ENCODE measurements around the gene TPRG1.

TPRG1 gene

DNA sequence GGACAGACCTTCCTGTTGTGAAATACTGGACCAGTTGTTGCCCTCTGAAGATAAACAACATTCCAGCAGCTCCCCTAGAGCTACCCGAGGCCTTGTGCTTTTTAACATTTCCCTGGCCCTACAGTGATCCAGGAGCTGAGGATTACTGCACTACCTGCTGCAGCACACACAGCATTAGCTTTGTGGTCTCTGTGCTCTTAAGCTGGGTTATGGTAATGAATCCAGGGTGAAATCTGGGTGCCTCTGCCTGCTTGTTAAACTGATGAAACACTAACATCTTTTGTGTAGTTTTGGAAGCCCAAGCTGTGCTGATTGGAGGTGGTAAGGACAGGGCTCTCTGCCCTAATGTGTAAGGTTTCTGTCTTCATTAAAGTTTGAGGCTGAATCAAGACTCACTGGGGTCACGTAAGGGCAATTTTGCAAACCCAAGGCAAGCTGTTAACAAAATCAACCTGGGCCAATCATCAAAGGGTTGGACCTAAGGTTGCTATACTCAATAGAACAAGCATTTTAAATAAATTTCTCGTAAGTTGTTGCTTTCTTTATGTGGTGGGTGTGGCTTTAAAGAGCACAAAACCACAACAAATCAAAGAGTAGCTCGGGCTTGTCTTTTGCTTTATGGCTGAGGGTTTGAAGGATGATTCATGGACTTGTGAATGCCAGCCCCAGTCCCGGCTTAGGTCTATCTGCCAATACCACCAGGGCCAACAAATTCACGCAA lies 183.9 kb downstream of the TPRG1 start:
- ATAC-seq: peak; percentile 89
- DNase-seq: peak; percentile 34

DNA sequence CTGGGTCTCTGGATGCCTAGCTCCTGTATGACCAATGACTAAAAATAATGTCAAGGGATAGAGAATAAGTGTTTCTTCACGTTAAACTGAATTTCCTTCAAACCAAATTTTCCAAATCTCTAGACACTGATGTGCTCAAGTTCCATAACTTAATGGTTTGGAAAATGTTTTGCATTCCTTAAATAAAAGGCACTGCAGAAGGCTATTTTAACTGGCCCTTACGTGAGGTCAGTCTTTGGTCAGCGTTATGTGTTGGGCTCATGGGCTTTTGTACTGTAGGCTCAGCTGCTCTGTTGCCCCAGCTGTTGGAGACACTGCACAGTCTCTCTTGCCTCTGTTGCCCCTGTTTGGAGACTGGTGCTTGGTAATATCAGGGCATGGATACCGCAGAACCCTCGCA lies 188.5 kb downstream of the TPRG1 start:
- DNase-seq: no peak
- ATAC-seq: no peak

DNA sequence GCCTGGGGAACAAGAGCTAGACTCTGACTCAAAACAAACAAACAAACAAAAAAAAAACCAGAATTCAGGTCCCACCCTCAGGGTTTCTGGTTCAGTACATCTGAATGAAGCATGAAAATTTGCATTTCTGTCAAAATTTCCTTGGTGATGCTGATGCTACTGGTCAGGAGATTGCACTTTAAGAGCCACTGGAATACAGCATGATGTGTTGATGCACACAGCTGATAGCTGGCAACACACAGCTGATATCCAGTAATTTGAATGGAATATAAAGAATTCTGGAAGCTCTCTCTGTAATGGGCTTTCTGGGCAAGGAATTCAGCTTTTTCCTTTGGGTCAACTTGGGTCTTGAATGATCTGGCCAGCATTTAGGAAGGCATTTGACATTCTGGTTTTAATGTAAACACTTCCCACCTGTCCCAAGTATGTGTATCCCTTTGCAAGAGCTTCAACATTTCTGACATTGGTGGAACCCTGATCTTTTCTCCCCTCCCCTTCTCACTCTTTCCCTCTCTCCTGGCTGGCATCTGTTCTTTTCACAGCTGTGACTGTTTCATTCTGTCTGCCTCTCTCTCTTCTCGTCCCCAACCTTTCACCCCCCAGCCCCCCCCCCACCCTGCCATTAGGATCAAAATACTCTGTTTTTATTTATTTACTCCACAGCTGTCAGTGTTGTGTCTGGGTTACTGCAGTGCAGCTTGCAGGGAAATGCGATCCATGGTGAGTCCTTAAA lies 189.5 kb downstream of the TPRG1 start:
- no peak for ATAC-seq

GRCh38 chr3:189363590-189364255 lies 192.0 kb downstream of the TPRG1 start:
- DNase-seq (no peak), ATAC-seq (no peak)

More for the DNA sequence above, 189.5 kb downstream of the TPRG1 start:
- no peak for DNase-seq

GRCh38 chr3:189365609-189366564 lies 194.1 kb downstream of the TPRG1 start:
- no peak for ATAC-seq
- no peak for DNase-seq

- no peak for DNase-seq
- no peak for ATAC-seq
Observed at GRCh38 chr3:189368384-189368783, 196.6 kb downstream of the TPRG1 start.

DNA sequence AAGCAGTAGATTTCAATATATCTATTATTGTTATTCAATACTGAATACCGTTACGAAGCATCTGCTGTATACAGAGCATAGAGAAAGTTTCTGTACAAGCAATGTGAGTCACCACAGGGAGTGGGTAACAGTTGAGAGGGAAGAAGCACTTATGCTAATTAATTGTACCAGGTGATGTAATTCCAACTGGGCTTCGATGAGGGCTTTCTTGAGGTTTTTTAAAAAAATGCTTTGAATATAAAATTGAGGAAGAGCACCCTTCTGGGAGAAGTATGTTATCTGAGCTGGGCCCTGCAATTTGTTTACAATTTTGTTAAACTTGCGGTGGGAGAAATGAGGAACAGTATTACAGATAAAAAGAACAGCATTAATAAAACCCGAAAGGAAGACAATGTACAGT lies 197.9 kb downstream of the TPRG1 start:
- ATAC-seq (no peak), DNase-seq (no peak)

GRCh38 chr3:189372243-189372642 lies 200.5 kb downstream of the TPRG1 start:
- no peak for ATAC-seq
- no peak for DNase-seq
